K562 (cell line): ENCODE measurements around the gene RNF186. TPM values are rescaled to one million over a fixed set of nuclear protein-coding genes. Genes with fewer than 3 reads are reported as not detected.

ENCODE experiments used
- ATAC-seq: fragments of 200-7000 bp; cut with Tn5 transposase; 3 replicates; pipeline ENCODE4 v1.9.1; 2020; ENCODE audit warnings: moderate library complexity
- BruUV-seq: library from RNA; stranded (reverse); fragments of 400-500 nt; replicated peaks from 2 replicates; lab custom pipeline; 2021; lab: Mats Ljungman, UMichigan
- CTCF ChIA-PET: fragments of 300-600 bp; formaldehyde crosslinking; extraction: SDS; loops from one replicate; lab custom pipeline; 2021; ENCODE audit warnings: low intra/inter-chr PET ratio; lab: Yijun Ruan, JAX
- POLR2A ChIA-PET: fragments of 300-600, 350-650 bp; sonication (Branson Sonifier 250); formaldehyde crosslinking; extraction: SDS; loops from one replicate; lab custom pipeline; 2021; ENCODE audit warnings: antibody characterized with exemption, inconsistent platforms; lab: Yijun Ruan, JAX
- DNase-seq, 4 experiments: peaks; one replicate each; pipeline versions ENCODE4 v3.0.0 to v3.0.0-alpha.2; 2011 to 2018; ENCODE audit warnings: low spot score in 3 of 4, mixed read lengths in 3 of 4; ENCODE audit errors: extremely low read depth in 1 of 4
- FAIRE-seq: peaks from 2 replicates; lab custom pipeline; 2011; peaks lifted over from hg19 to GRCh38; lab: Jason Lieb, UNC
- H2AFZ ChIP-seq: 2 replicates; pipeline ENCODE4 v1.6.0; 2011; ENCODE audit warnings: low read depth, low read length, control low read depth, inconsistent platforms
- H3K27ac ChIP-seq: fragments of 200-600 bp; 3 replicates; pipeline ENCODE4 v1.8.0; 2011; ENCODE audit warnings: low read depth, mild to moderate bottlenecking, control low read depth, inconsistent platforms, low read length, moderate library complexity, mixed read lengths; ENCODE audit errors: extremely low read depth
- H3K27me3 ChIP-seq, 2 experiments: fragments of 300-600 bp in 1 of 2; 2 replicates in 1 of 2; 3 replicates in 1 of 2; pipeline versions ENCODE4 v1.6.0 to v1.8.0; 2011; ENCODE audit warnings: inconsistent platforms in 2 of 2, low read length in 2 of 2, mild to moderate bottlenecking in 1 of 2, mixed read lengths in 1 of 2, moderate library complexity in 1 of 2; ENCODE audit not compliant: control insufficient read depth in 2 of 2, insufficient read depth in 2 of 2
- H3K36me3 ChIP-seq: fragments of 300-600 bp; 3 replicates; pipeline ENCODE4 v1.8.0; 2011; ENCODE audit warnings: mild to moderate bottlenecking, low read length, inconsistent platforms; ENCODE audit not compliant: control insufficient read depth, insufficient read depth
- H3K4me1 ChIP-seq, 2 experiments: fragments of 200-600 bp in 1 of 2; replicated peaks in 1 of 2; 2 replicates in 1 of 2; 3 replicates in 1 of 2; pipeline versions ENCODE4 v1.5.1 to v1.8.0; 2011; ENCODE audit warnings: inconsistent platforms in 2 of 2, low read length in 2 of 2, mild to moderate bottlenecking in 1 of 2, mixed read lengths in 1 of 2, moderate library complexity in 1 of 2; ENCODE audit not compliant: control insufficient read depth in 2 of 2, insufficient read depth in 2 of 2
- H3K4me2 ChIP-seq: 2 replicates; pipeline ENCODE4 v1.6.1; 2011; ENCODE audit warnings: low read length, control low read depth, inconsistent platforms, mixed read lengths; ENCODE audit not compliant: insufficient read depth
- H3K4me3 ChIP-seq: fragments of 200-600 bp; sonication (generic), shearing (Covaris generic); 2 replicates; pipeline ENCODE4 v1.5.1; 2016; ENCODE audit warnings: control low read depth, inconsistent platforms
- H3K79me2 ChIP-seq: fragments of 200-600 bp; 3 replicates; pipeline ENCODE4 v1.8.0; 2011; ENCODE audit warnings: low read length, inconsistent platforms; ENCODE audit not compliant: control insufficient read depth, insufficient read depth
- H3K9ac ChIP-seq, 2 experiments: 2 replicates each; pipeline versions ENCODE4 v1.6.0 to v1.6.1; 2011; ENCODE audit warnings: low read depth in 2 of 2, low read length in 2 of 2, control low read depth in 1 of 2, inconsistent platforms in 1 of 2, mild to moderate bottlenecking in 1 of 2, mixed read lengths in 1 of 2; ENCODE audit not compliant: insufficient read depth in 1 of 2
- H3K9me1 ChIP-seq: one replicate; pipeline ENCODE4 v1.6.0; 2011; ENCODE audit warnings: inconsistent platforms, mild to moderate bottlenecking, low read length, moderate library complexity; ENCODE audit not compliant: control insufficient read depth, insufficient read depth
- H3K9me3 ChIP-seq: replicated peaks from 2 replicates; pipeline ENCODE4 v1.5.1; 2011; ENCODE audit warnings: low read depth, low read length, inconsistent platforms; ENCODE audit not compliant: control insufficient read depth, insufficient read depth
- H4K20me1 ChIP-seq: replicated peaks from 2 replicates; pipeline ENCODE4 v1.6.1; 2011; ENCODE audit warnings: low read length, inconsistent platforms, mixed read lengths; ENCODE audit not compliant: control insufficient read depth, insufficient read depth
- GTF3C2 ChIP-seq: IDR thresholded peaks from 3 replicates; pipeline ENCODE4 v1.6.1; 2011; ENCODE audit warnings: borderline replicate concordance, mild to moderate bottlenecking, moderate library complexity; ENCODE audit not compliant: insufficient read length; ENCODE audit errors: extremely low read depth
- NFIC ChIP-seq: fragments of 450-650 bp; IDR thresholded peaks from 2 replicates; pipeline ENCODE4 v1.6.1; 2017; ENCODE audit warnings: mild to moderate bottlenecking, inconsistent platforms
- NFIX ChIP-seq: fragments of 250-450 bp; sonication (Bioruptor Pico); IDR thresholded peaks from 2 replicates; pipeline ENCODE4 v1.4.0; 2020; ENCODE audit warnings: low read depth, mild to moderate bottlenecking, moderate library complexity
- WGBS: fragments of 100-300 bp; shearing (Covaris generic); methylation state at CpG from one replicate; pipeline ENCODE4 v1.1.6; 2016; ENCODE audit warnings: low coverage, mixed read lengths; ENCODE audit not compliant: insufficient coverage; ENCODE audit errors: missing lambda C conversion rate; 5-methylcytosine and 5-hydroxymethylcytosine counted together
- in situ Hi-C: fragments of 300-500 bp; cut with MboI; formaldehyde crosslinking; loops from 4 replicates; pipeline ENCODE4 v1.15.0; 2018; ENCODE audit warnings: inconsistent platforms, mixed read lengths
- intact Hi-C: fragments of 100-400 bp; cut with micrococcal nuclease; formaldehyde crosslinking; loops from 2 replicates; pipeline ENCODE4 v1.14.2; 2022
- polyA plus RNA-seq, 8 experiments: library from polyadenylated mRNA; depleted of rRNA in 4 of 8; stranded (reverse) in 5 of 8; unstranded in 3 of 8; fragments of >200 nt; fragmentation: Nextera tagmentation in 2 of 8; fragmentation: Illumina TruSeq in 1 of 8; extraction: Ambion mirVana in 2 of 8; extraction: Trizol in 1 of 8; gene quantifications; 2 replicates each; pipeline versions ENCODE4 v1.2.1 to v1.2.3, GENCODE V29; 2011 to 2014; ENCODE audit warnings: inconsistent platforms in 1 of 8, missing spikeins in 1 of 8
- total RNA-seq, 7 experiments: library from RNA; depleted of rRNA in 6 of 7; stranded (reverse); fragments of >200 nt in 6 of 7; fragmentation: Illumina TruSeq in 2 of 7; extraction: Trizol in 2 of 7; gene quantifications; 2 replicates each; pipeline versions ENCODE4 v1.2.1 to v1.2.3, GENCODE V29; 2011 to 2021; ENCODE audit warnings: low replicate concordance in 1 of 7

Gene RNF186
- total and polyA plus RNA-seq, 9 of the 15 experiments (the other 6 are each of a cell fraction or from before 2014, with no cell fraction given) = not detected

GRCh38 chr1:19815801-19816736 lies 986 bp upstream of the RNF186 start:
- Histone ChIP-seq H3K9ac (no peak overlapping the region), H3K4me3 (no peak overlapping the region), H4K20me1 (no peaks in the 10 kb centered on the region; the same call in none of the 2 replicates), H2AFZ (no peak overlapping the region), H3K36me3 (no peaks in the 10 kb centered on the region), H3K27me3 (peaks cover 44 to 63% of the 10 kb centered on the region in 2 experiments), H3K4me2 (no peak overlapping the region), H3K4me1 (peaks cover 0 to 2% of the 10 kb centered on the region in 2 experiments; a peak in 2 of 5 replicates), H3K27ac (no peak overlapping the region), H3K9me3 (no peaks in the 10 kb centered on the region), H3K79me2 (no peaks in the 10 kb centered on the region), H3K9me1 (no peaks in the 10 kb centered on the region)
- CTCF ChIA-PET = no interaction called here
- BruUV-seq = no TSS peak
- DNase-seq (peak in 1 of 4 experiments; percentile 17), ATAC-seq (no peak), FAIRE-seq (no peak)
- intact Hi-C loops = no loop called here
- in situ Hi-C loops = no loop called here
- peak; percentile 42 for TF ChIP-seq NFIX (CRISPR knock-in tag)
- TF ChIP-seq GTF3C2 = no peak
- TF ChIP-seq NFIC = peak; percentile 79
- POLR2A ChIA-PET = interaction anchor here (0.7 kb wide), 1 partner anchor 131 kb away, joined by 3 read pairs; no protein-coding TSS in a partner anchor
- WGBS = 7% methylated on average over 14 of the region's 15 CpGs
